ENCODE data around the gene PPFIA4. TPM values are rescaled to one million over a fixed set of nuclear protein-coding genes. Genes with fewer than 3 reads are reported as not detected.

Gene PPFIA4
- polyA plus RNA-seq, 1 donor from 2014 or later = not detected

- Mint-ChIP-seq H3K27me3 (peaks cover 8% of the 10 kb centered on the region), H3K9me3 (no peaks in the 10 kb centered on the region), H3K4me1 (no peaks in the 10 kb centered on the region), H3K36me3 (peaks cover 2% of the 10 kb centered on the region), H3K4me3 (no peak within 1 kb of the TSS), H3K27ac (no peak within 1 kb of the TSS)
Measured at GRCh38 chr1:203085528-203086406, 59.5 kb downstream of the PPFIA4 start, which contains the start of gene MYOG. TSS of gene MYOG (minus strand) at chr1:203086012. CDS start at chr1:203085961, 51 bp downstream.

- H3K27me3 Mint-ChIP-seq = peaks cover 7% of the 10 kb centered on the region
Measured at GRCh38 chr1:203086992-203087763, 60.9 kb downstream of the PPFIA4 start.

GRCh38 chr1:203088441-203088840 is 62.1 kb downstream of the PPFIA4 start:
- Mint-ChIP-seq H3K4me3 (no peak overlapping the region), H3K36me3 (peaks cover 2% of the 10 kb centered on the region), H3K27me3 (peaks cover 12% of the 10 kb centered on the region)

More at GRCh38 chr1:203086992-203087763, 60.9 kb downstream of the PPFIA4 start:
- Mint-ChIP-seq H3K4me3 (no peak overlapping the region), H3K4me1 (no peaks in the 10 kb centered on the region), H3K27ac (peak overlapping the region in 1 of 3 donors; percentile 51), H3K36me3 (peaks cover 2% of the 10 kb centered on the region), H3K9me3 (no peaks in the 10 kb centered on the region)

GRCh38 chr1:203089001-203089650 is 62.8 kb downstream of the PPFIA4 start:
- H3K4me3 Mint-ChIP-seq = no peak overlapping the region
- no peaks in the 10 kb centered on the region for H3K9me3 Mint-ChIP-seq
- H3K27me3 Mint-ChIP-seq = peaks cover 12% of the 10 kb centered on the region
- H3K27ac Mint-ChIP-seq = no peak overlapping the region
- no peaks in the 10 kb centered on the region for H3K36me3 Mint-ChIP-seq
- no peaks in the 10 kb centered on the region for H3K4me1 Mint-ChIP-seq

More at GRCh38 chr1:203088441-203088840, 62.1 kb downstream of the PPFIA4 start:
- H3K9me3 Mint-ChIP-seq = no peaks in the 10 kb centered on the region
- no peak overlapping the region for H3K27ac Mint-ChIP-seq
- H3K4me1 Mint-ChIP-seq = no peaks in the 10 kb centered on the region

DNA sequence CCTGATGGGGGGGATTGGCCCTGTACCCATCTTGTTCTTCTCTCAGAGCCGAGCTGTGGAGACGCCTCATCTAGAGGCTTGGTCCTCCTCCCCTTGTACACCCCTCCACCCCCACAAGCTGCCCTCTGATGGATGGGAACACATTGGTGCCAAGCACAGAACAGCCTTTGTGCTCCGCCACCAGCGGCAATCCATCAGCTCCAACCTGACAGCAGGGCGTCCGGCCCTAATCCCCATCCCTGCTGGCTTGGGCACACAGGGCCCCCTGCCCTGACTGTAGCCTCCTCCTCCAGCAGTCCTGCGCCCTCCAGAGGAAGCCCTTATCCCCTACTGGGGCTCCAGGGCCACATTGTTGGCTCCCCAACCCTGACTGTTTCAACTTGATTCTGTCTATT is 63.4 kb downstream of the PPFIA4 start:
- Mint-ChIP-seq H3K27ac (no peak overlapping the region), H3K4me1 (no peaks in the 10 kb centered on the region), H3K4me3 (no peak overlapping the region), H3K9me3 (peaks cover 1 to 4% (median 2%) of the 10 kb centered on the region in 3 donors), H3K27me3 (peaks cover 12% of the 10 kb centered on the region), H3K36me3 (no peaks in the 10 kb centered on the region)

DNA sequence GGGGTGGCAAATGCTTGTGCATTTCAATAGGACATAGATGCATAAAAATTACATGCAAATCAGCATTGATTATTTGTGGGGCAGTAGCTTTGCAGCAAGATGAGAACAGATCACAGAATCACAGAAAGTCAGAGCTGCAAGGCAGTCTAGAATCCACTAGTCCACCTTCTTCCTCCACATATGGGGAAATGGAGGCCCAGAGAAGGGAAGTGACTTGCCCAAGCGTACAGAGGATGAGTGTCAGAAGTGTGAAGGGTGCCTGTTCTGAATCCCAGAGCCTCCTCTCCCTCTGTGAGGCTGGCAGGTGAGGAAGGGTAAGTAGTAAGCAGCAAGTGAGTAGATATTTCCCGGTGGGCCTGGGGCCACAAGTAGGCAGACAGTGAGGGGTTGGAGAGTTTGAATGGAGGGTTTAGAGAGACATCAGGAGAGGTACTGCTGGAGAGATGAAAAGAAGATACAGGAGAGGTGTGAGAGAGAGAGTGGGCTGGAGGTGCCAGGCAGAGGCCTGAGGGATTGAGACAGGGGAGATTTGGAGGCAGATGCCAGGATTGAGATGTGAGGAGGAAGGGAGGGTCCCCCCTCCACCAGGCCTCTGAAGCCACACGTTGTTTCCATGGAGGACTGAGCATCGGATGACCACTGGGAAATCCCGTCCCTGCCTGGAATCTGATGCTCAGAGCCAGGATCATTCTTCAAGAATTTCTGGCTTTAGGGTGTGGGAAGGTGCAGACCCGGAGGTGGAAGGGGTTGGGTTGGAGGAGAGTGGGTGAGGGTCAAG is 64.3 kb downstream of the PPFIA4 start:
- Mint-ChIP-seq H3K27me3 (peaks cover 12% of the 10 kb centered on the region), H3K4me3 (no peak overlapping the region), H3K4me1 (no peaks in the 10 kb centered on the region), H3K27ac (no peak overlapping the region), H3K9me3 (peaks cover 3 to 14% (median 7%) of the 10 kb centered on the region in 3 donors), H3K36me3 (peaks cover 1% of the 10 kb centered on the region)

GRCh38 chr1:203091199-203091477 is 64.8 kb downstream of the PPFIA4 start:
- Mint-ChIP-seq H3K4me3 (no peak overlapping the region), H3K4me1 (no peaks in the 10 kb centered on the region), H3K27ac (no peak overlapping the region)

DNA sequence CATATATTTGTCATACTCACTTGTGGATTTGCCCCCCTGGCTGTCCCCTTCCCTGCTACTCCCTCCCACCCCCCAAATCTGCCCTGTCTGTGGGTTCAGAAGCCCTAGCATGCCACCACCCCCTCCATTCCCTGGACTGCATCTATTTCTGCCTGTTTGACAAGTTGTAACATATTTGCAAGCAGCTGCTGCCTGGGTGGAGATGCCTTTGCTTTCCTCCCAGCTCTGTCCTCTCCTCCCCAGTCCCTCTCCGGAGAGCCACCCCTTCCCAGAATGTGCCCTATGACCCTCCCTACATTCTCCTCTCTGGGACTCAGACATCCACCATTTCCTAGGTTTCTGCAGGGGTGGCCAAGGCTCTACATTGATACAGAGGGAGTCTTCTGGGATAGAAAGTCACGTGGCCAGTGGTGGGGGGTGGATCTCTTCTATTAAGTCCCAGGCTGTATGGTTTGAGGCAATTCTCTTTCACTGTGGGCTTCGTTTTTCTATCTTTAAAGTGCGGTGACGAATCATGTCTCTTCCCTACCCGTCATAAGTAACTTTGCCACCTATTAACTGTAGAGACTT is 65.6 kb downstream of the PPFIA4 start:
- Mint-ChIP-seq H3K4me1 (no peaks in the 10 kb centered on the region), H3K36me3 (peaks cover 2% of the 10 kb centered on the region), H3K4me3 (no peak overlapping the region), H3K27ac (no peak overlapping the region), H3K27me3 (peaks cover 12% of the 10 kb centered on the region), H3K9me3 (peaks cover 7 to 21% (median 9%) of the 10 kb centered on the region in 3 donors)

More at GRCh38 chr1:203091199-203091477, 64.8 kb downstream of the PPFIA4 start:
- Mint-ChIP-seq H3K27me3 (peaks cover 12% of the 10 kb centered on the region), H3K9me3 (peaks cover 7 to 19% (median 8%) of the 10 kb centered on the region in 3 donors), H3K36me3 (peaks cover 2% of the 10 kb centered on the region)

- Mint-ChIP-seq H3K27ac (no peak overlapping the region), H3K27me3 (peaks cover 14% of the 10 kb centered on the region), H3K9me3 (peaks cover 7 to 27% (median 11%) of the 10 kb centered on the region in 3 donors), H3K4me1 (no peaks in the 10 kb centered on the region), H3K36me3 (peaks cover 2% of the 10 kb centered on the region), H3K4me3 (no peak overlapping the region)
Measured at GRCh38 chr1:203093754-203094410, 67.6 kb downstream of the PPFIA4 start.

GRCh38 chr1:203095061-203095690 is 68.9 kb downstream of the PPFIA4 start:
- H3K36me3 Mint-ChIP-seq = peaks cover 2% of the 10 kb centered on the region
- H3K4me3 Mint-ChIP-seq = no peak overlapping the region
- H3K9me3 Mint-ChIP-seq = peaks cover 7 to 27% (median 11%) of the 10 kb centered on the region in 3 donors
- H3K4me1 Mint-ChIP-seq = no peaks in the 10 kb centered on the region
- H3K27ac Mint-ChIP-seq = no peak overlapping the region
- peaks cover 17% of the 10 kb centered on the region for H3K27me3 Mint-ChIP-seq

DNA sequence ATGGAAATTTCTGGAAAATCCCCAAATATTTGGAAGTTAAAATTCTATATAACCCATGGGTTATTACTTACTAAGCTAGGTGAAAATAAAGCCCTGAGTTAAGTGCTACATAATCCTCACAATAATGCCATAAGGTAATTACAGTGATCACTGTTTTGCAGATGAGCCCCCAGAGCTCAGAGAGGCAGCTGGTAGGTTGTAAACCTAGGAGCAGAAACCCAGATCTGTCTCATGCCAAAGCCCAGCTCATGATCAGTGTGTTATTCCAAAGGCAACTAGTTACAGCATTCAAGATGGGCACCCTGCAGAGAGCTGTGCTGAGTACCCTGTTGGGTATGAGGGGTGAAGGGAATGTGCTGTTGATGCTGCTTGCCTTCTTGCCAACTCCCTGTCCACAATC is 70.3 kb downstream of the PPFIA4 start:
- Mint-ChIP-seq H3K27me3 (peaks cover 12% of the 10 kb centered on the region), H3K27ac (no peak overlapping the region), H3K4me1 (no peaks in the 10 kb centered on the region), H3K9me3 (peaks cover 7 to 27% (median 11%) of the 10 kb centered on the region in 3 donors), H3K4me3 (no peak overlapping the region), H3K36me3 (peaks cover 2% of the 10 kb centered on the region)

GRCh38 chr1:203097001-203097400 is 70.7 kb downstream of the PPFIA4 start:
- Mint-ChIP-seq H3K27ac (no peak overlapping the region), H3K9me3 (peaks cover 7 to 27% (median 11%) of the 10 kb centered on the region in 3 donors), H3K4me1 (no peaks in the 10 kb centered on the region), H3K4me3 (peak overlapping the region in 1 of 4 donors; percentile 20), H3K27me3 (peaks cover 17% of the 10 kb centered on the region), H3K36me3 (peaks cover 2% of the 10 kb centered on the region)

- Mint-ChIP-seq H3K27ac (no peak overlapping the region), H3K4me1 (no peaks in the 10 kb centered on the region), H3K27me3 (peaks cover 13% of the 10 kb centered on the region), H3K36me3 (peaks cover 2% of the 10 kb centered on the region), H3K4me3 (no peak overlapping the region), H3K9me3 (peaks cover 7 to 27% (median 11%) of the 10 kb centered on the region in 3 donors)
Measured at GRCh38 chr1:203098445-203098844, 72.2 kb downstream of the PPFIA4 start.

Data from IgD-negative memory B cell (primary cell).